ENCODE results near the gene RHBDL2. TPM values are rescaled to one million over a fixed set of nuclear protein-coding genes. Genes with fewer than 3 reads are reported as not detected.

RHBDL2 gene
- total and polyA plus RNA-seq, 9 of the 15 experiments (the other 6 are each of a cell fraction or from before 2014, with no cell fraction given): not detected

GRCh38 chr1:38915352-38915948, 26.2 kb downstream of the RHBDL2 start (continued):
- TF ChIP-seq, protein P1, sequence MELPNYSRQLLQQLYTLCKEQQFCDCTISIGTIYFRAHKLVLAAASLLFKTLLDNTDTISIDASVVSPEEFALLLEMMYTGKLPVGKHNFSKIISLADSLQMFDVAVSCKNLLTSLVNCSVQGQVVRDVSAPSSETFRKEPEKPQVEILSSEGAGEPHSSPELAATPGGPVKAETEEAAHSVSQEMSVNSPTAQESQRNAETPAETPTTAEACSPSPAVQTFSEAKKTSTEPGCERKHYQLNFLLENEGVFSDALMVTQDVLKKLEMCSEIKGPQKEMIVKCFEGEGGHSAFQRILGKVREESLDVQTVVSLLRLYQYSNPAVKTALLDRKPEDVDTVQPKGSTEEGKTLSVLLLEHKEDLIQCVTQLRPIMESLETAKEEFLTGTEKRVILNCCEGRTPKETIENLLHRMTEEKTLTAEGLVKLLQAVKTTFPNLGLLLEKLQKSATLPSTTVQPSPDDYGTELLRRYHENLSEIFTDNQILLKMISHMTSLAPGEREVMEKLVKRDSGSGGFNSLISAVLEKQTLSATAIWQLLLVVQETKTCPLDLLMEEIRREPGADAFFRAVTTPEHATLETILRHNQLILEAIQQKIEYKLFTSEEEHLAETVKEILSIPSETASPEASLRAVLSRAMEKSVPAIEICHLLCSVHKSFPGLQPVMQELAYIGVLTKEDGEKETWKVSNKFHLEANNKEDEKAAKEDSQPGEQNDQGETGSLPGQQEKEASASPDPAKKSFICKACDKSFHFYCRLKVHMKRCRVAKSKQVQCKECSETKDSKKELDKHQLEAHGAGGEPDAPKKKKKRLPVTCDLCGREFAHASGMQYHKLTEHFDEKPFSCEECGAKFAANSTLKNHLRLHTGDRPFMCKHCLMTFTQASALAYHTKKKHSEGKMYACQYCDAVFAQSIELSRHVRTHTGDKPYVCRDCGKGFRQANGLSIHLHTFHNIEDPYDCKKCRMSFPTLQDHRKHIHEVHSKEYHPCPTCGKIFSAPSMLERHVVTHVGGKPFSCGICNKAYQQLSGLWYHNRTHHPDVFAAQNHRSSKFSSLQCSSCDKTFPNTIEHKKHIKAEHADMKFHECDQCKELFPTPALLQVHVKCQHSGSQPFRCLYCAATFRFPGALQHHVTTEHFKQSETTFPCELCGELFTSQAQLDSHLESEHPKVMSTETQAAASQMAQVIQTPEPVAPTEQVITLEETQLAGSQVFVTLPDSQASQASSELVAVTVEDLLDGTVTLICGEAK (IDR thresholded peaks at IDR 0.05): no peak
- TF ChIP-seq, protein P1 (CRISPR knock-in tag; IDR thresholded peaks at IDR 0.05): no peak
- TF ChIP-seq HDAC3 (IDR thresholded peaks at IDR 0.05; ENCODE audit: borderline replicate concordance, partially characterized antibody): peak; percentile 91
- TF ChIP-seq GTF2A2 (tag; IDR thresholded peaks at IDR 0.05): no peak
- no peak for TF ChIP-seq ZNF609 (CRISPR knock-in tag; IDR thresholded peaks at IDR 0.05; ENCODE audit: borderline replicate concordance)
- TF ChIP-seq ELF4 (CRISPR knock-in tag; IDR thresholded peaks at IDR 0.05): peak; percentile 65; the same call in 1 of the 2 replicates
- no peak for TF ChIP-seq ZNF263 (CRISPR knock-in tag; IDR thresholded peaks at IDR 0.05; ENCODE audit: borderline replicate concordance)
- TF ChIP-seq ZNF384 (IDR thresholded peaks at IDR 0.05; ENCODE audit: low read depth, low read length): no peak
- TF ChIP-seq CHD2 (IDR thresholded peaks at IDR 0.05; ENCODE audit: low read depth, low read length): no peak
- peak; percentile 93 for TF ChIP-seq SMARCC2 (IDR thresholded peaks at IDR 0.05; ENCODE audit: low read depth)
- TF ChIP-seq DPF2 (IDR thresholded peaks at IDR 0.05): peak; percentile 96
- no peak for TF ChIP-seq IRF2 (CRISPR knock-in tag; IDR thresholded peaks at IDR 0.05)
- TF ChIP-seq PPARD (CRISPR knock-in tag; IDR thresholded peaks at IDR 0.05): no peak
- TF ChIP-seq, protein P2, sequence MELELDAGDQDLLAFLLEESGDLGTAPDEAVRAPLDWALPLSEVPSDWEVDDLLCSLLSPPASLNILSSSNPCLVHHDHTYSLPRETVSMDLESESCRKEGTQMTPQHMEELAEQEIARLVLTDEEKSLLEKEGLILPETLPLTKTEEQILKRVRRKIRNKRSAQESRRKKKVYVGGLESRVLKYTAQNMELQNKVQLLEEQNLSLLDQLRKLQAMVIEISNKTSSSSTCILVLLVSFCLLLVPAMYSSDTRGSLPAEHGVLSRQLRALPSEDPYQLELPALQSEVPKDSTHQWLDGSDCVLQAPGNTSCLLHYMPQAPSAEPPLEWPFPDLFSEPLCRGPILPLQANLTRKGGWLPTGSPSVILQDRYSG (tag; conservative IDR thresholded peaks at IDR 0.05; ENCODE audit: low read depth): 0 out of 2 replicates have a peak, but pooled peaks have one; percentile 28

All from K562 (cell line).